Tibial nerve (tissue), 4 donors: ENCODE data around the gene XCR1. TPM values are rescaled to one million over a fixed set of nuclear protein-coding genes. Genes with fewer than 3 reads are reported as not detected.
"Not testable (repeated sequence)": the region's sequence is repeated elsewhere in the genome, so short reads cannot be mapped to it uniquely, and the experiment has no call there.

ENCODE experiments used
- DNase-seq, 2 donors: peaks; one replicate each; pipeline ENCODE4 v3.0.0-alpha.2; 2019; ENCODE audit warnings: low spot score in 2 of 2
- H3K27ac ChIP-seq, 4 donors: fragments of 200-600 bp; sonication (generic) in 3 of 4; one replicate each; pipeline ENCODE4 v1.5.1; 2017 to 2019; ENCODE audit warnings: mild to moderate bottlenecking in 1 of 4
- H3K27me3 ChIP-seq, 2 donors: fragments of 200-600 bp; sonication (generic) in 1 of 2; one replicate each; pipeline versions ENCODE4 v1.5.1 to v1.6.0; 2017 to 2019
- H3K36me3 ChIP-seq, 3 donors: fragments of 200-600 bp; sonication (generic); one replicate each; pipeline ENCODE4 v1.5.1; 2018 to 2019
- H3K4me1 ChIP-seq, 4 donors: fragments of 200-600 bp; sonication (generic) in 3 of 4; one replicate each; pipeline ENCODE4 v1.5.1; 2017 to 2019
- H3K4me3 ChIP-seq, 4 donors: fragments of 200-600 bp; sonication (generic) in 3 of 4; one replicate each; pipeline ENCODE4 v1.5.1; 2017 to 2019; ENCODE audit warnings: mild to moderate bottlenecking in 1 of 4, moderate library complexity in 1 of 4
- H3K9me3 ChIP-seq, 4 donors: fragments of 200-600 bp; sonication (generic) in 3 of 4; one replicate each; pipeline ENCODE4 v1.5.1; 2017 to 2019
- EP300 ChIP-seq, 2 donors: sonication (generic); formaldehyde crosslinking; IDR thresholded peaks; one replicate each; pipeline ENCODE4 v1.6.1; 2017; ENCODE audit warnings: antibody characterized with exemption in 2 of 2, mild to moderate bottlenecking in 1 of 2
- POLR2A ChIP-seq, 2 donors: fragments of 450-650 bp; IDR thresholded peaks; one replicate each; pipeline ENCODE4 v1.6.1; 2017; ENCODE audit warnings: antibody characterized with exemption in 2 of 2, mild to moderate bottlenecking in 2 of 2, moderate library complexity in 2 of 2
- WGBS, 2 donors: methylation state at CpG; one replicate each; pipeline ENCODE4 v1.1.5; 2018; 5-methylcytosine and 5-hydroxymethylcytosine counted together
- total RNA-seq, 4 donors: library from RNA; depleted of rRNA; stranded (reverse); fragments of >200 nt; gene quantifications; one replicate each; pipeline ENCODE4 v1.1.0, GENCODE V29; 2016
- TF ChIP-seq, protein P1 (sequence below), 5 experiments: fragments of 200-600 bp in 3 of 5; fragments of 450-650 bp in 2 of 5; sonication (generic) in 3 of 5; IDR thresholded peaks; one replicate each; pipeline ENCODE4 v1.5.1; 2016 to 2019; ENCODE audit warnings: antibody characterized with exemption in 5 of 5, mild to moderate bottlenecking in 3 of 5, moderate library complexity in 2 of 5

XCR1 gene
- total RNA-seq, 4 donors from 2014 or later, result not detected

DNA sequence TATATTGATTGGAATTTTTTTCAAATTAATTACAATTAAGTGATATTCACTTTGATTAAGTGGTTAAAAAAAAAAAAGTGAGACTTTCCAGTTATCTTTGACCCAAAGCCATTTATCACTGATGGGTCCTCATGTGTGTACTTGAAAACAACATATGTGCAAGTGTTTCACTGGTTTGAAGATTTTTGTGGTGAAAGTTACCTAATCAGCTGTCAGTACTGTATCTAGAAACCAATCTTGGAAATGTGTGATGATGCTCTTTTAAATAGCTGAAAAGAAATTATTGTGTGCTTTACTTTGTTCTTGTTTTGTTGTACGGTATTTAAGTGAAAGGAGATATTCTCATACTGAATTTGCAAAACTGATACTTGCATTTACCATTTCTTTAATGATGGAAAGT lies 11.6 kb upstream of the XCR1 start:
- WGBS, 2 donors, result 82 to 87% methylated on average over 1 of the region's 1 CpG

DNA sequence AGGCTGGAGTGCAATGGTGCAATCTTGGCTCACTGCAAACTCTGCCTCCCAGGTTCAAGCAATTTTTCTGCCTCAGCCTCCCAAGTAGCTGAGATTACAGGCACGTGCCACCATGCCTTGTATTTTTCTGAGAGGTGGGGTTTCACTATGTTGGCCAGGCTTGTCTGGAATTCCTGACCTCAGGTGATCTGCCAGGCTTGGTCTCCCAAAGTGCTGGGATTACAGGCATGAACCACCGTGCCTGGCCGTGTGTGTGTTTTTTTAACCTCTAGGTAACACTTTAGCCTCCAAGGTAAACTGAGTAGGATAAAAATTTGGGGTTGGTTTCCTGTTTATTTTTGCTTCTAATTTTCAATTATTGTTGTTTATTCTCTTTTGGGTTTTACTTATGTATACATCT lies 10.8 kb upstream of the XCR1 start:
- H3K4me1 ChIP-seq, H3K27ac ChIP-seq, H3K9me3 ChIP-seq, DNase-seq, H3K27me3 ChIP-seq, H3K4me3 ChIP-seq, H3K36me3 ChIP-seq: not testable (repeated sequence)
- WGBS, 2 donors, result 60 to 68% methylated on average over 3 of the region's 3 CpGs

More for the DNA sequence above, 11.6 kb upstream of the XCR1 start:
- H3K9me3 ChIP-seq, result no peaks in the 10 kb centered on the region
- H3K4me1 ChIP-seq, result no peaks in the 10 kb centered on the region
- no peaks in the 10 kb centered on the region for H3K36me3 ChIP-seq
- H3K4me3 ChIP-seq, result no peak overlapping the region
- H3K27me3 ChIP-seq, result no peaks in the 10 kb centered on the region
- H3K27ac ChIP-seq, result no peak overlapping the region
- no peak for DNase-seq
- TF ChIP-seq, protein P1, sequence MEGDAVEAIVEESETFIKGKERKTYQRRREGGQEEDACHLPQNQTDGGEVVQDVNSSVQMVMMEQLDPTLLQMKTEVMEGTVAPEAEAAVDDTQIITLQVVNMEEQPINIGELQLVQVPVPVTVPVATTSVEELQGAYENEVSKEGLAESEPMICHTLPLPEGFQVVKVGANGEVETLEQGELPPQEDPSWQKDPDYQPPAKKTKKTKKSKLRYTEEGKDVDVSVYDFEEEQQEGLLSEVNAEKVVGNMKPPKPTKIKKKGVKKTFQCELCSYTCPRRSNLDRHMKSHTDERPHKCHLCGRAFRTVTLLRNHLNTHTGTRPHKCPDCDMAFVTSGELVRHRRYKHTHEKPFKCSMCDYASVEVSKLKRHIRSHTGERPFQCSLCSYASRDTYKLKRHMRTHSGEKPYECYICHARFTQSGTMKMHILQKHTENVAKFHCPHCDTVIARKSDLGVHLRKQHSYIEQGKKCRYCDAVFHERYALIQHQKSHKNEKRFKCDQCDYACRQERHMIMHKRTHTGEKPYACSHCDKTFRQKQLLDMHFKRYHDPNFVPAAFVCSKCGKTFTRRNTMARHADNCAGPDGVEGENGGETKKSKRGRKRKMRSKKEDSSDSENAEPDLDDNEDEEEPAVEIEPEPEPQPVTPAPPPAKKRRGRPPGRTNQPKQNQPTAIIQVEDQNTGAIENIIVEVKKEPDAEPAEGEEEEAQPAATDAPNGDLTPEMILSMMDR (IDR thresholded peaks at IDR 0.05), result no peak
- no peak for TF ChIP-seq EP300 (IDR thresholded peaks at IDR 0.05)
- TF ChIP-seq POLR2A (IDR thresholded peaks at IDR 0.05), result no peak

DNA sequence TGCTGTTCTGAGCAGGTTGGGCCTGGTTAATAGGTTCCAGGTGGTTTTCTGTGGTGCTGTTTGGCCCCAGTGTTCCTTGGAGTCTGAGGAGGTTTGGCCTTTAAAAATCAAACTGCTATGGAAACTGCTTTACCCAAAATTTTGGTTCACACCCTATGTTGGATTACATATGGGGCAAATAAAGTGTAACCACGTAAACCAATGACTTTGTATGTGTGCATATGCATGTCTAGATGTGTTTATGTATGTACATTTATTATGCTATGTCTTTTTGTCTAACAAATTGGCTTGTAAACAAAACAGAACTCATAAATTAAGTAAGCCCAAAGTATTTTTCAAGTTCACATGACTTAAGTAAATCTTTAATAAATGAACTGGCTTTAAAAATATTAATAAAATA lies 8.9 kb upstream of the XCR1 start:
- Histone ChIP-seq H3K4me3 (no peak overlapping the region), H3K27me3 (no peaks in the 10 kb centered on the region), H3K36me3 (no peaks in the 10 kb centered on the region), H3K4me1 (no peaks in the 10 kb centered on the region), H3K27ac (no peak overlapping the region), H3K9me3 (peaks cover 0 to 6% (median 0%) of the 10 kb centered on the region in 4 donors)
- TF ChIP-seq, protein P1 (IDR thresholded peaks at IDR 0.05), result no peak
- no peak for TF ChIP-seq EP300 (IDR thresholded peaks at IDR 0.05)
- no peak for TF ChIP-seq POLR2A (IDR thresholded peaks at IDR 0.05)
- 79 to 80% methylated on average over 1 of the region's 1 CpG for WGBS, 2 donors
- DNase-seq, result no peak

DNA sequence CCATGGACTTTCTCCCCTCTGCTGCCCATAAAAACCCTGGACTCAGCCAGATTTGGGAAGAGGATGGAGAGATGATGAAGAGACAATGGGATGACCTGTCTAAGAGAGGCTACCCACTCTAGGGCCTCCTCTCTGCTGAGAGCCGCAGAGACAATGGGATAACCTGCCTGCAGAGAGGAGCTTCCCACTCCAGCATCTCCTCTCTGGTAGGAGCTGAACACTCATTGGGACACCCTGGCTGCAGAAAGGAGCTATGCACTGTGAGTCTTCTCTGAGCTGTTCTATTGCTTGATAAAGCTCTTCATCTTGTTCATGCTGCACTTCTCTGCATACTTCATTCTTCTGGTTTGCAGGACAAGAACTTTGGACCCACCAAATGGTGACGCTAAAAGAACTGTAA lies 4.5 kb upstream of the XCR1 start:
- Histone ChIP-seq H3K27ac (no peak overlapping the region), H3K4me1 (no peaks in the 10 kb centered on the region), H3K9me3 (peaks cover 0 to 17% (median 0%) of the 10 kb centered on the region in 4 donors), H3K4me3 (no peak overlapping the region), H3K36me3 (no peaks in the 10 kb centered on the region), H3K27me3 (no peaks in the 10 kb centered on the region)
- TF ChIP-seq EP300 (IDR thresholded peaks at IDR 0.05) (no peak), POLR2A (IDR thresholded peaks at IDR 0.05) (no peak)
- TF ChIP-seq, protein P1 (IDR thresholded peaks at IDR 0.05), result no peak
- no peak for DNase-seq
- WGBS, 2 donors, result 78 to 95% methylated on average over 2 of the region's 2 CpGs

DNA sequence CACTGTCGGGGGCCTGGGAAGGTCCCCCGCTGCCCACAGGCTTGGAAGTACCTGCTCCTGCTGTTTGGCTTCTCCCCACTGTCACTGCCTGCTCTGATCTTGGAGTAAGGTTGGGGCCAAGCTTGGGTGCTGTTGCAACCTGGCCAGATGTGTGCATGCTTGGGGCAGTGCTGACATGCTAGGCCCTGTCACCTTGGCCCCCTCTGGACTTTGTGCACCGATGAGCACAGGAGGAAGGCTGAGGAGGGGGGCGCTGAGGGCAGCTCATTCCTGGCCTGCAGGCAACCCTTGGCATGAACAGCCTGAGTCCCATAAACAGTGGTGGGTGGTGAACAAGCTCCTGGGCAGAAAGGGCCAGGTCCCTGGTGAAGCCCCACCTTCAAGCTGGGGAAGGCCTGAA lies 4.0 kb upstream of the XCR1 start:
- Histone ChIP-seq H3K27ac (no peak overlapping the region), H3K27me3 (no peaks in the 10 kb centered on the region), H3K9me3 (peaks cover 0 to 17% (median 0%) of the 10 kb centered on the region in 4 donors), H3K36me3 (no peaks in the 10 kb centered on the region), H3K4me1 (no peaks in the 10 kb centered on the region), H3K4me3 (no peak overlapping the region)
- no peak for DNase-seq
- WGBS, 2 donors, result 93 to 94% methylated on average over 2 to 4 of the region's 4 CpGs
- TF ChIP-seq EP300 (IDR thresholded peaks at IDR 0.05) (no peak), POLR2A (IDR thresholded peaks at IDR 0.05) (no peak)
- TF ChIP-seq, protein P1 (IDR thresholded peaks at IDR 0.05), result no peak

DNA sequence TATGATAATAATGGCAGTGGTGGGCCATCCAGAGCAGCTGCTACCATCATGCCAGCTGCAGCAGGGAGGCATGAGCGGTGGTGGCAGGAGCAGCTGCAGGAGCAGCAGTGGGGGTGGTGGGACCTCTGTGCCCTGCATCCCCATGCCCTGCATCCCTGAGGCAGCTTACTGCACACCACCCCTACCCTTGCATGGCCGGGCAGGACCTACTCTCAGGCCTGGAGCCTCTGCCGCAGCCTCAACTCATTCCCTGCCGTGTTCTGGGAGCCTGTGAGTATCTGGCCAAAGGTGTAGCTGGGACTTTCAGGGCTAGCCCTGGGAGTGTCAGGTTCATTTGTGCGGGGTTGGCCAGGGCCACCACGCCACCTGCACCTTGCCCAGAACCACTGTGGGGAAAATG lies 3.3 kb upstream of the XCR1 start:
- Histone ChIP-seq H3K4me3 (no peak overlapping the region), H3K27ac (no peak overlapping the region), H3K9me3 (peaks cover 0 to 17% (median 0%) of the 10 kb centered on the region in 4 donors), H3K27me3 (no peaks in the 10 kb centered on the region), H3K36me3 (no peaks in the 10 kb centered on the region), H3K4me1 (no peaks in the 10 kb centered on the region)
- no peak for DNase-seq
- WGBS, 2 donors, result 93 to 96% methylated on average over 5 to 6 of the region's 6 CpGs
- TF ChIP-seq, protein P1 (IDR thresholded peaks at IDR 0.05), result no peak
- TF ChIP-seq EP300 (IDR thresholded peaks at IDR 0.05), result no peak
- TF ChIP-seq POLR2A (IDR thresholded peaks at IDR 0.05), result no peak
